ENCODE results near the gene UBE2U.
A peak's percentile ranks its signal among the peaks of the same experiment; 100 is the strongest.

UBE2U gene

DNA sequence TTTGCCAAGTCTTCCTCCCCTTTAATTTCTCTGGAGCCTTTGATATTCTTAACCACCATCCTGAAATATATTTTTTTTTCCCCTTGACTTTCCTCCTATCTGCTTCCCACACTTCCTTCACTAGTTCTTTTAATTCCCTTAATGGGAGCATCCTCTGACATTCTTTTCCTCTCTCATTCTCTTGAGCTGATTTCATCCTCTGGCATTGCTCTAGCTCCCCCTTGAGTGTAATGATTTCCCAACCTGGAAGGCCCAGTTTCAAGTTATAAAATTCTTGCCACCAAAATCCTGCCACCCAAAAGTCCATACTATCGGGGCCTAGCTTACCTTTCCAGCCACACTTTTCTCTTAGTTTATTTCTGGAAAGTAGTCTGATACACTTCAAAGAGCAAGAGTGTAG, 39.5 kb upstream of the UBE2U start:
- no peaks in the 10 kb centered on the region for H3K36me3 ChIP-seq (ENCODE audit: insufficient read depth, low read length)
- no peak overlapping the region for H3K4me3 ChIP-seq (ENCODE audit: low read depth, low read length, poor library complexity, severe bottlenecking)
- H3K9ac ChIP-seq (ENCODE audit: low read length): no peak overlapping the region
- no peak for TF ChIP-seq EZH2 (IDR thresholded peaks at IDR 0.05; ENCODE audit: borderline replicate concordance, low read length)
- TF ChIP-seq, protein P1, sequence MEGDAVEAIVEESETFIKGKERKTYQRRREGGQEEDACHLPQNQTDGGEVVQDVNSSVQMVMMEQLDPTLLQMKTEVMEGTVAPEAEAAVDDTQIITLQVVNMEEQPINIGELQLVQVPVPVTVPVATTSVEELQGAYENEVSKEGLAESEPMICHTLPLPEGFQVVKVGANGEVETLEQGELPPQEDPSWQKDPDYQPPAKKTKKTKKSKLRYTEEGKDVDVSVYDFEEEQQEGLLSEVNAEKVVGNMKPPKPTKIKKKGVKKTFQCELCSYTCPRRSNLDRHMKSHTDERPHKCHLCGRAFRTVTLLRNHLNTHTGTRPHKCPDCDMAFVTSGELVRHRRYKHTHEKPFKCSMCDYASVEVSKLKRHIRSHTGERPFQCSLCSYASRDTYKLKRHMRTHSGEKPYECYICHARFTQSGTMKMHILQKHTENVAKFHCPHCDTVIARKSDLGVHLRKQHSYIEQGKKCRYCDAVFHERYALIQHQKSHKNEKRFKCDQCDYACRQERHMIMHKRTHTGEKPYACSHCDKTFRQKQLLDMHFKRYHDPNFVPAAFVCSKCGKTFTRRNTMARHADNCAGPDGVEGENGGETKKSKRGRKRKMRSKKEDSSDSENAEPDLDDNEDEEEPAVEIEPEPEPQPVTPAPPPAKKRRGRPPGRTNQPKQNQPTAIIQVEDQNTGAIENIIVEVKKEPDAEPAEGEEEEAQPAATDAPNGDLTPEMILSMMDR (IDR thresholded peaks at IDR 0.05; ENCODE audit: low read length): 0 out of 2 replicates have a peak, but pooled peaks have one; percentile 6
- H3F3A ChIP-seq (ENCODE audit: insufficient read depth, low read length): no peaks in the 10 kb centered on the region
- no peaks in the 10 kb centered on the region for H3K27me3 ChIP-seq (ENCODE audit: insufficient read depth, low read length)
- no peaks in the 10 kb centered on the region for H3K9me2 ChIP-seq (ENCODE audit: low read depth, low read length)
- H3K79me2 ChIP-seq (ENCODE audit: insufficient read depth, low read length): no peaks in the 10 kb centered on the region
- no peak overlapping the region for H2AFZ ChIP-seq (ENCODE audit: low read length)
- H3K4me2 ChIP-seq (ENCODE audit: low read length): no peak overlapping the region
- H4K20me1 ChIP-seq (ENCODE audit: insufficient read depth, low read length): no peaks in the 10 kb centered on the region
- no peak overlapping the region for H3K27ac ChIP-seq (ENCODE audit: low read depth, low read length, poor library complexity, severe bottlenecking)
- no peaks in the 10 kb centered on the region for H3K9me3 ChIP-seq (ENCODE audit: low read length)
- no peaks in the 10 kb centered on the region for H3K4me1 ChIP-seq (ENCODE audit: insufficient read depth, low read length, severe bottlenecking)

DNA sequence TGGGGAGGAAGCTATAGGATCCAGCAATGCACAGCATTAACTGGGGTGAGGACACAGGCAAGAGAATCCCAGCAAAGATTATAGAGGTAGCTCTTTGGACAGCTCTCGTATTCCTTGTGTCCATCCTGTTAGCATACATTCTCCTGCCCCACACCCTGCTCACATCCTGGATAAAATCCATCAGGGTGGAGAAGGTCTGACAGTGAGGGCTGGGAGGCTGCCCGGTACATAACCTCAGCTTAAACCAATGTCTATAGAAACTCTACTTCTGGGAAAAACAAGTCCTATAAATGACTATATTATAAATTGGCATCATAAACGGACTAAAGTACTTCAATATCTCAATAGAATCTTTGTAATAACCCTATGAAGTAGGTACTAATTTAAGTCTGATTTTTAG, 36.8 kb upstream of the UBE2U start:
- no peaks in the 10 kb centered on the region for H3K27me3 ChIP-seq (ENCODE audit: insufficient read depth, low read length)
- no peaks in the 10 kb centered on the region for H3K9me2 ChIP-seq (ENCODE audit: low read depth, low read length)
- H2AFZ ChIP-seq (ENCODE audit: low read length): no peak overlapping the region
- H3K4me3 ChIP-seq (ENCODE audit: low read depth, low read length, poor library complexity, severe bottlenecking): no peak overlapping the region
- no peak overlapping the region for H3K9ac ChIP-seq (ENCODE audit: low read length)
- no peaks in the 10 kb centered on the region for H3F3A ChIP-seq (ENCODE audit: insufficient read depth, low read length)
- no peak overlapping the region for H3K27ac ChIP-seq (ENCODE audit: low read depth, low read length, poor library complexity, severe bottlenecking)
- no peak for TF ChIP-seq EZH2 (IDR thresholded peaks at IDR 0.05; ENCODE audit: borderline replicate concordance, low read length)
- TF ChIP-seq, protein P1 (IDR thresholded peaks at IDR 0.05; ENCODE audit: low read length): no peak
- H3K4me2 ChIP-seq (ENCODE audit: low read length): no peak overlapping the region
- H3K9me3 ChIP-seq (ENCODE audit: low read length): no peaks in the 10 kb centered on the region
- no peaks in the 10 kb centered on the region for H4K20me1 ChIP-seq (ENCODE audit: insufficient read depth, low read length)
- no peaks in the 10 kb centered on the region for H3K79me2 ChIP-seq (ENCODE audit: insufficient read depth, low read length)
- H3K36me3 ChIP-seq (ENCODE audit: insufficient read depth, low read length): no peaks in the 10 kb centered on the region
- no peaks in the 10 kb centered on the region for H3K4me1 ChIP-seq (ENCODE audit: insufficient read depth, low read length, severe bottlenecking)

DNA sequence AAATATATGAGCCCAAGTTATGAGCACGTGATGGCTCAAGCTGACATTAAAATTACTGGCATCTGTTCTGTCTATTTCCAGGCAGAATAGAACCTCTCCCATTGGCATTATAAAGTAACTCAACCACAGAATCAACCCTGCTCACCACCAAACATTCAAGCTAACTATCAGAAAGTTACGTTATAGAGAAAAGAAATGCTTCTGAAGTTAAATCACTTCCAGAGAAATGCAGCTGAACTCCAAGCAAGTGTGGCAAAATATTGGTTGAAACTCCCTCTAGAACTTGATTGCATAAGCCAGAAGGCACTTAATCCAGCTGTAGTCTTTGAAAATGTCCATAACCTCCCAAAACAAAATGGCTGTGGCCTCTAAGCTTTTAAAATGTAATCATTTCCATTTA, 36.2 kb upstream of the UBE2U start:
- no peaks in the 10 kb centered on the region for H4K20me1 ChIP-seq (ENCODE audit: insufficient read depth, low read length)
- no peak for TF ChIP-seq EZH2 (IDR thresholded peaks at IDR 0.05; ENCODE audit: borderline replicate concordance, low read length)
- TF ChIP-seq, protein P1 (IDR thresholded peaks at IDR 0.05; ENCODE audit: low read length): no peak
- no peaks in the 10 kb centered on the region for H3K27me3 ChIP-seq (ENCODE audit: insufficient read depth, low read length)
- no peaks in the 10 kb centered on the region for H3K79me2 ChIP-seq (ENCODE audit: insufficient read depth, low read length)
- H3K4me3 ChIP-seq (ENCODE audit: low read depth, low read length, poor library complexity, severe bottlenecking): no peak overlapping the region
- no peaks in the 10 kb centered on the region for H3F3A ChIP-seq (ENCODE audit: insufficient read depth, low read length)
- H3K4me1 ChIP-seq (ENCODE audit: insufficient read depth, low read length, severe bottlenecking): no peaks in the 10 kb centered on the region
- no peaks in the 10 kb centered on the region for H3K36me3 ChIP-seq (ENCODE audit: insufficient read depth, low read length)
- H3K9me2 ChIP-seq (ENCODE audit: low read depth, low read length): no peaks in the 10 kb centered on the region
- no peaks in the 10 kb centered on the region for H3K9me3 ChIP-seq (ENCODE audit: low read length)
- H2AFZ ChIP-seq (ENCODE audit: low read length): no peak overlapping the region
- no peak overlapping the region for H3K4me2 ChIP-seq (ENCODE audit: low read length)
- H3K9ac ChIP-seq (ENCODE audit: low read length): no peak overlapping the region
- no peak overlapping the region for H3K27ac ChIP-seq (ENCODE audit: low read depth, low read length, poor library complexity, severe bottlenecking)
